Choroid plexus epithelial cell (primary cell): ENCODE measurements around the gene HOXA2.

Source experiments
- DNase-seq: peaks from one replicate; pipeline ENCODE4 v3.0.0-alpha.2; 2010; ENCODE audit warnings: low read depth
- H3K4me3 ChIP-seq: 2 replicates; pipeline ENCODE4 v1.5.1; 2011; ENCODE audit warnings: low read depth, mild to moderate bottlenecking, control low read depth, low read length, moderate library complexity
- TF ChIP-seq, protein P1 (sequence below): conservative IDR thresholded peaks from 2 replicates; pipeline ENCODE4 v1.5.1; 2011; ENCODE audit warnings: low read depth, mild to moderate bottlenecking, control low read depth, inconsistent platforms, low read length, moderate library complexity

The HOXA2 gene

DNA sequence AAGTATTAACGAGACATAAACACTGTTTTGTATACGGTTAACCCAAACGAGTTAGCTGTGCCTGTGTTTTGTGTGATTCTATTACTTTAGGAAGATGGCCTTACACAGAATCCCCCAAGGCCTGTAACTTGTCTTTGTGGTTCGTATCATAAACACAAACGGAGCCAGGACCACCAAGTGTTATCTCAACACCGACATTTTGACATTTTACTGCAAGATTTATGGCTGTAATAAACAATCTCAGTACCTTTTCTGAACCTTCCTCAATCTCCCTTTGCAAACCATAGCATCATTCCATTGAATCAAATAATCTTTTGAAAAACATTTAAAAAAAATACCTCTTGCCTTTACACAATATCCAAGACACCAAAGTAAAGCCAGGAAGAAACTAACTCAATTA lies 30.5 kb upstream of the HOXA2 start:
- no peak for DNase-seq
- no peak overlapping the region for H3K4me3 ChIP-seq
- TF ChIP-seq, protein P1, sequence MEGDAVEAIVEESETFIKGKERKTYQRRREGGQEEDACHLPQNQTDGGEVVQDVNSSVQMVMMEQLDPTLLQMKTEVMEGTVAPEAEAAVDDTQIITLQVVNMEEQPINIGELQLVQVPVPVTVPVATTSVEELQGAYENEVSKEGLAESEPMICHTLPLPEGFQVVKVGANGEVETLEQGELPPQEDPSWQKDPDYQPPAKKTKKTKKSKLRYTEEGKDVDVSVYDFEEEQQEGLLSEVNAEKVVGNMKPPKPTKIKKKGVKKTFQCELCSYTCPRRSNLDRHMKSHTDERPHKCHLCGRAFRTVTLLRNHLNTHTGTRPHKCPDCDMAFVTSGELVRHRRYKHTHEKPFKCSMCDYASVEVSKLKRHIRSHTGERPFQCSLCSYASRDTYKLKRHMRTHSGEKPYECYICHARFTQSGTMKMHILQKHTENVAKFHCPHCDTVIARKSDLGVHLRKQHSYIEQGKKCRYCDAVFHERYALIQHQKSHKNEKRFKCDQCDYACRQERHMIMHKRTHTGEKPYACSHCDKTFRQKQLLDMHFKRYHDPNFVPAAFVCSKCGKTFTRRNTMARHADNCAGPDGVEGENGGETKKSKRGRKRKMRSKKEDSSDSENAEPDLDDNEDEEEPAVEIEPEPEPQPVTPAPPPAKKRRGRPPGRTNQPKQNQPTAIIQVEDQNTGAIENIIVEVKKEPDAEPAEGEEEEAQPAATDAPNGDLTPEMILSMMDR = no peak

- no peak overlapping the region for H3K4me3 ChIP-seq
- TF ChIP-seq, protein P1 = no peak
- DNase-seq = no peak
These were observed 29.7 kb upstream of the HOXA2 start for GRCh38 chr7:27132214-27132613.

DNA sequence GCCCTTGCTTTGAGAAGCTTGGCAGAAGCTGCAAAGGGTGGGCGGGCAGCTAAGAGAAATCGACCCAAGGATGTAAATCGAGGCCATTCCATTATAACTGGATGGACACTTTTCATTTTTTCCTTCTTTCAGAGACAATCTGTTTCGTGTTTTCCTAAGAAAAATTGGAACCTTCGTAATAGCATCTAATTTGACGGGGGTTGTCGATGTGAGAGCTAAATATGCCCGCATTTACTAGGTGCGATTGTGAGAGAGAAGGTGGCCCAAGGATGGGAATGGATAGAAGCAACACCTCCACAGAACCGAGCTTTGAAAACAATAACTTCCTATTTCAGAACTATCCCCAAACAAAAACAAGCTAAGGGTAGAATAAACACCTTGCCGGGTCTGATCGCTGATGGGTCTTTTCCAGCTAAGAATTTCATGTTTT lies 28.9 kb upstream of the HOXA2 start:
- no peak overlapping the region for H3K4me3 ChIP-seq
- DNase-seq = no peak
- TF ChIP-seq, protein P1 = no peak

- H3K4me3 ChIP-seq = peak within 1 kb of the TSS; percentile 20
These were observed 28.3 kb upstream of the HOXA2 start, which contains the start of gene HOXA4 for GRCh38 chr7:27130540-27131389. TSS of gene HOXA4 (minus strand) at chr7:27130757. CDS start at chr7:27130733, 24 bp downstream.

GRCh38 chr7:27129729-27130539 lies 27.5 kb upstream of the HOXA2 start:
- H3K4me3 ChIP-seq = no peak overlapping the region

More at GRCh38 chr7:27130540-27131389, 28.3 kb upstream of the HOXA2 start, which contains the start of gene HOXA4:
- TF ChIP-seq, protein P1 = no peak
- DNase-seq = no peak

More at GRCh38 chr7:27129729-27130539, 27.5 kb upstream of the HOXA2 start:
- TF ChIP-seq, protein P1 = no peak
- DNase-seq = no peak
